GM21423 (cell line): ENCODE measurements around the gene BBX.

Source experiments
- ATAC-seq: cut with Tn5 transposase; IDR thresholded peaks from one replicate; pipeline ENCODE4 v1.9.1; 2021; ENCODE audit warnings: mild to moderate bottlenecking, moderate library complexity; ENCODE audit not compliant: unreplicated experiment

BBX gene

GRCh38 chr3:107522510-107523288 is at the start of gene BBX:
Gene BBX (plus strand): TSS chr3:107522962. CDS start chr3:107710461, 187,499 bp downstream.
- peak; percentile 90 for ATAC-seq

- ATAC-seq = no peak
These were observed 46.3 kb upstream of the BBX start for GRCh38 chr3:107476462-107476861.

- no peak for ATAC-seq
These were observed 35.3 kb upstream of the BBX start for GRCh38 chr3:107487490-107487889.

GRCh38 chr3:107488942-107489341 is 33.8 kb upstream of the BBX start:
- no peak for ATAC-seq

- ATAC-seq = no peak
These were observed 29.6 kb upstream of the BBX start for GRCh38 chr3:107493134-107493533.

- ATAC-seq = no peak
These were observed 25.9 kb upstream of the BBX start for GRCh38 chr3:107496855-107497254.

- ATAC-seq = no peak
These were observed 24.1 kb upstream of the BBX start for GRCh38 chr3:107498646-107499045.

GRCh38 chr3:107506458-107506857 is 16.3 kb upstream of the BBX start:
- ATAC-seq = no peak

GRCh38 chr3:107508331-107508730 is 14.4 kb upstream of the BBX start:
- no peak for ATAC-seq

GRCh38 chr3:107512108-107512507 is 10.7 kb upstream of the BBX start:
- ATAC-seq = no peak

- no peak for ATAC-seq
These were observed 8.3 kb upstream of the BBX start for GRCh38 chr3:107514453-107514852.

GRCh38 chr3:107516475-107516874 is 6.3 kb upstream of the BBX start:
- ATAC-seq = no peak

GRCh38 chr3:107520535-107520934 is 2.2 kb upstream of the BBX start:
- ATAC-seq = no peak

GRCh38 chr3:107521469-107522059 is 1.2 kb upstream of the BBX start:
- ATAC-seq = no peak

- peak; percentile 23 for ATAC-seq
These were observed 452 bp downstream of the BBX start for GRCh38 chr3:107523289-107523538.

- ATAC-seq = peak; percentile 22
These were observed 970 bp downstream of the BBX start for GRCh38 chr3:107523539-107524325.

- ATAC-seq = no peak
These were observed 1.6 kb downstream of the BBX start for GRCh38 chr3:107524326-107524840.

GRCh38 chr3:107524841-107525643 is 2.3 kb downstream of the BBX start:
- no peak for ATAC-seq

- ATAC-seq = no peak
These were observed 3.0 kb downstream of the BBX start for GRCh38 chr3:107525644-107526305.

- ATAC-seq = no peak
These were observed 9.2 kb downstream of the BBX start for GRCh38 chr3:107531917-107532469.
